Choroid plexus epithelial cell (primary cell): Measurements from ENCODE around the gene VMO1.
A peak's percentile ranks its signal among the peaks of the same experiment; 100 is the strongest.

Experiments
- DNase-seq: peaks from one replicate; pipeline ENCODE4 v3.0.0-alpha.2; 2010; ENCODE audit warnings: low read depth
- H3K4me3 ChIP-seq: 2 replicates; pipeline ENCODE4 v1.5.1; 2011; ENCODE audit warnings: low read depth, mild to moderate bottlenecking, control low read depth, low read length, moderate library complexity
- CTCF ChIP-seq: conservative IDR thresholded peaks from 2 replicates; pipeline ENCODE4 v1.5.1; 2011; ENCODE audit warnings: low read depth, mild to moderate bottlenecking, control low read depth, inconsistent platforms, low read length, moderate library complexity

Gene VMO1

GRCh38 chr17:4740025-4740351 lies 46.2 kb downstream of the VMO1 start:
- TF ChIP-seq CTCF: no peak
- H3K4me3 ChIP-seq: peak overlapping the region; percentile 72
- DNase-seq: no peak

- H3K4me3 ChIP-seq: peak within 1 kb of the TSS; percentile 72
- peak; percentile 37 for DNase-seq
- no peak for TF ChIP-seq CTCF
These were observed 46.8 kb downstream of the VMO1 start, which contains the start of the genes CXCL16 and ZMYND15 for GRCh38 chr17:4739122-4740024. Gene CXCL16 (minus strand): TSS chr17:4739928. CDS start chr17:4739339, 589 bp downstream. Gene ZMYND15 (plus strand): TSS chr17:4739833. CDS start chr17:4740549, 716 bp downstream.

DNA sequence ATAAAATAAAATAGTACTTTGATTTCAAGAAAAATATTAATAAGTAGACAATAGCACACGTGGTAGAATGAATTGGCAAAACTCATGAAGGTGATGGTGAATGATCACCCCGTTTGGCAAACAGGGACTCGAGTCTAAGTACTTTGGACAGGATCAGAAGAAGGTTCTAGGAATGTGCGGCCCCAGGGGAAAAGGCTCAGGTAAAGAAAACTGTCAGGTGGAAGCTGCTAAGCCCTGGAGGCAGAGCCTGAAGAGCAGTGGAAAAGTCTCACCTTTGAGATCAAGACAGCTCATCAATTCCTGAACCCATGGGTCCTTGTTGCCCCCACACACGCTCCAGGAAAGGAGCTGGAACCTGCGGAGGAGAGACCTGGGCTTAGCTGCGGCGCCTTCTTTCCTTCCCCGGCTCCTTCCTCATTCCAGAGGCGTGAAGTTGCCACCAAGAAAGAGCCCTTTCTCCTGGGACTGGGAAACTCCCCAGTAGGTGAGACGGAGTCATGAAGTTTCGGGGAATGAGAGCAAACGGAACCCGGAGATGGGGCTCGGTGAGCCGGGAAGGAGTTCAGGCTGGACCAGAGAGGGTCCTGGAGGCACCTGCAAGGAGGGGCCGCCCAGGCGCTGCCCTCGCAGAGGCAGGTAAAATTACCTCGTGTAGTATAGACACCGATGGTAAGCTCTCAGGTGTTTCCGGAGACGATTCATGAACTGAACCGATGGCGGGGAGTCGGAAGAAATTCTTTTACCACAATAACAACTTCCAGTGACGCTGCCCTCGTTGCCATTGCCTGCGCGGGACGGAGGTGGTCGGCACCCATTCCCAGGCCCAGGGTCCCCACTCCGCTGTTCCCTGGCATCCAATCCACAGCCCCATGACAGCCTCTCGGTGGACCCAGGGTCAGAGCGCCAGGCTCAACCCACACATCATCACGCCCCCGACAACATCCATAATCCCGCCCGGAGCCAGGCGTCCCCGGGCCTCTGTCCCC lies 47.7 kb downstream of the VMO1 start:
- TF ChIP-seq CTCF: no peak
- peak overlapping the region; percentile 72 for H3K4me3 ChIP-seq
- no peak for DNase-seq

GRCh38 chr17:4735876-4736651 lies 50.1 kb downstream of the VMO1 start:
- DNase-seq: peak; percentile 25
- no peak overlapping the region for H3K4me3 ChIP-seq

More at GRCh38 chr17:4735876-4736651, 50.1 kb downstream of the VMO1 start:
- no peak for TF ChIP-seq CTCF
